HG03558 (cell line): Measurements from ENCODE around the gene ABT1.

Experiments used
- ATAC-seq: cut with Tn5 transposase; IDR thresholded peaks from one replicate; pipeline ENCODE4 v1.9.1; 2021; ENCODE audit warnings: moderate number of reproducible peaks; ENCODE audit not compliant: unreplicated experiment; ENCODE audit errors: extremely low read depth

ABT1 gene

DNA sequence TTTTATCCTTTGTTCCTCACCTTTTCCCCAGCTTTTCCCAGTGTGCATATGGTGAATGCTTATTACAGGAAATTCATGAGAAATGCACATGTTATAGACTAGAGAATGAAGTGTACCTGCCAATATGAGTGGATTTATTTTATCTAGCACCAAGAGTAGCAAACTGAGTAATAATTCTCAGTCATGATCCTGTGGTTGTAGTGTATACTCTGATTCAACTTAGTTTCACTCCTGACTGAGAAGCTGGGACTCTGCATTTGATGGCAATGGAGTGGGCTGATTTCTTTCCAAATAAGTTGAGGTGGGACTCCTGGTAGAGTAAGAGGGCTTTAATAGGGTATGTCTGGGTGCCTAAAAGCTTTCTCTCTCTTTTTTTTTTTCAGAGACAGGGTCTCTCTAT, 4.0 kb downstream of the ABT1 start:
- ATAC-seq: no peak

DNA sequence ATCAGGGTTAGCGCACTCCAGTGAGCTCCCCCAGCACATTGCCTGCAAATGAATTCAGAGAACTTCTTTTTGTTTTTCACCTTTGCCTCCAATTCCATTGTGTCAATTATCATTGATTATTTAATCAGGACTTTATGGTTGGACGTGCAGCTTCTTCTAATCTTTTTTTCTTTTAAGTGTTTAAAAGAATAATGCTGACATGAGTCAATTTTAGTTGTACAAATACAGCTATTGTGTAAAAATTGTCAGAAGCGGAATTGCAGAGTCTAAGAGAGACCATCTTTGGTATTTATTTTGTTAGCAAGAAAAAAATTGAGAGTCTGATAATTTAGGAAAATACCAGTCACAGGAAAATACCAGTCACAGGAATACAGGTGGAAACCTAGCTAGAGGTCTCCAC, 5.5 kb downstream of the ABT1 start:
- no peak for ATAC-seq

GRCh38 chr6:26604026-26604425, 7.3 kb downstream of the ABT1 start:
- ATAC-seq: no peak

DNA sequence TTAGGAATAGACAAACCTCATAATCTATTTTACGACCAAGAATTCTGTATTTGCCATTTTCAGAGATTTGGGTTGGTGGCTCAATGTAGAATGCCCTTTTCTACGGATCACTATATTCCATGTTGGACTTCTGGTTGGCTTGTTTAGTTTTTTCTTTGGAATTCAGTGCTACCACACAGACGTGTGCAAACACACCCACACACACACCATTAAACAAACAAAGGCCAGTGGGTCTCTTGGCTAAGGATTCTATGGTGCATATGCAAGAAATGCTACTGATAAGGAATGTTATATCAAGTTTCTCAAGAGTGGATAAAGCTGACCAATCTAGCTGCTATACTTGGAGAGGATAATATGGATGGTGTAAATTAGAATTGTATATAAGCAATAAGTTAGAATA, 8.0 kb downstream of the ABT1 start:
- no peak for ATAC-seq

- ATAC-seq: no peak
Measured at GRCh38 chr6:26607434-26608230, 10.9 kb downstream of the ABT1 start.

- no peak for ATAC-seq
Measured at GRCh38 chr6:26609463-26609862, 12.7 kb downstream of the ABT1 start.

GRCh38 chr6:26611599-26611998, 14.8 kb downstream of the ABT1 start:
- ATAC-seq: no peak

DNA sequence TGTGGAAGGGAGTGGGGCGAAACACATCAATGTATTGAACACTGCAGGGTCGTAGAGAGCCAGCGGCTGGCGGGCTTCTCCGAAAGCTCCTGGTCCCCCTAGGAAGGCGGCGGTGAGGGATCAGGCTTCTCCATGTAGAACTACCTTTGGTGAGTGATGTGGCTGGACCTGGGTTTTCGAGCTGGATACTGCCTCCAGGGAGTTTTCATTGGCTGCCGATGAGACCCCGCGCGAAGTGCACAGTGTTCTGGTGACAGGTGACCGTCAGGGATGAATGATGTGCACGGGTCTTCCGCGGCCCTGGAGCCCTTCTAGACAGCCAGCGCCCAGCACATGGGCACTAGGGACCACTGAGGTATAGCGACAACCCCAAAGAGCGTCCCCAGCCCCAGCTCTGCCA, 16.4 kb downstream of the ABT1 start:
- ATAC-seq: no peak

- ATAC-seq: no peak
Measured at GRCh38 chr6:26613689-26614683, 17.2 kb downstream of the ABT1 start.

GRCh38 chr6:26623339-26623859, 26.6 kb downstream of the ABT1 start:
- ATAC-seq: no peak

- no peak for ATAC-seq
Measured at GRCh38 chr6:26624557-26624956, 27.8 kb downstream of the ABT1 start.

- ATAC-seq: no peak
Measured at GRCh38 chr6:26627843-26628242, 31.1 kb downstream of the ABT1 start.

DNA sequence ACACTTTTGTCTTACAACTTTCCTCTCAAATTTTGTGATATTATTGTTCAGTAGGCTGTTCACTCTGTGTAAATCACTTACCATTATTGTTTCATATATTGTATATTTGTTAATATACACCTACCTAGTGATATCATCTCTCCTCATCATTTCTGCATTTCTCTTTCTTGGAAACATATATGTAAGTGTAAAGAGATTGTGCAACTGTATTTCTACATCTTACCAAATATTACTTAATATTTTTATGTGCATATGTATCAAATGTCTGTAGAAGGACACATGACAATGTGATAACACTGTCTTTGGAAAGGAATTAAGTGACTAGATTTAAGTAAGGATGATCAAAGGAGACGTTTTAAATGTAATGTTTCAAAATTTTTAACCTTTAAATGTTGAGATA, 32.6 kb downstream of the ABT1 start:
- no peak for ATAC-seq

DNA sequence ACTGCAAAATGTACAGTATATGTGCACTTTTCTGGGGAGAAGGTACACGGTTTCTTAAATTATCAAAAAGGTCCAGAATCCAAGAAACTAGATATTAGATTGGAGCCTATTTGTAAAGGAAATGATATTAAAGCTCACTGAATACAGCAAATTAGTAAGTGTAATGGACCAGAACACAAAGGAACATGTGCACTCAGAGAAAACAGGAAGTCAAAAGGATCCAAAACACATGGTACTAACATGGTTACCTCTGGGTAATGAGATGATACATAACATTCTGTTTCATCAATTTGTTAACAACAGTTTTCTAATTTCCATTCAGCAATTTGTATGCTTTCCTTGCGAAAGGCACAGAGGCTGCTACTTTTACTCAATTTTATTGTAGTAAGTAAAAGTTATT, 44.1 kb downstream of the ABT1 start:
- no peak for ATAC-seq

DNA sequence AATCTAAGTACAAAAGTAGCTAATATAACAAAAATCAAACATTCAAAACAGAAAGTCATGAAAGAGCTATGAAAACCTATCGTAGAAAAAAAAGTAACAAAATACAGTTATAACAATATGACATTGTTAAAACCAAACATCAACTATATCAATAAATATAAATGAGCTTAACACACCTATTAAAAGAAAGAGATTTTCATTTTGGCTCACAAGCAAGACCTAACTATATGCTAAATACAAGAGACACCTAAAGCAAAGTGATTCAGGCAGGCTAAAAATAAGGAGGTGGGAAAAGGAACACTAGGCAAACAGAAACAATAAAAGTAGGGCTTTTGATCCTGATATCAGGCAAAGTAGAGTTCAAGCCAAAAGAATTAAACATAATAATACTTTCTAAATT, 49.3 kb downstream of the ABT1 start:
- ATAC-seq: no peak
